Caco-2 (cell line): ENCODE results near the gene NGEF. TPM values are rescaled to one million over a fixed set of nuclear protein-coding genes. Genes with fewer than 3 reads are reported as not detected.

Experiments
- BruUV-seq: library from RNA; stranded (reverse); fragments of 400-500 nt; replicated peaks from 2 replicates; lab custom pipeline; 2021; lab: Mats Ljungman, UMichigan
- CTCF ChIA-PET: fragments of 300-600 bp; sonication (Branson Sonifier 250); formaldehyde crosslinking; loops from one replicate; lab custom pipeline; 2022; ENCODE audit warnings: antibody characterized with exemption; lab: Charles Lee
- POLR2A ChIA-PET: fragments of 300-600 bp; sonication (Branson Sonifier 250); formaldehyde crosslinking; loops from one replicate; lab custom pipeline; 2022; ENCODE audit warnings: antibody characterized with exemption; lab: Charles Lee
- DNase-seq, 2 experiments: peaks; one replicate each; pipeline versions ENCODE4 v3.0.0 to v3.0.0-alpha.2; 2020 to 2022
- H3K27me3 ChIP-seq: replicated peaks from 2 replicates; pipeline ENCODE4 v1.6.0; 2011; ENCODE audit warnings: low read length; ENCODE audit not compliant: control insufficient read depth, insufficient read depth
- H3K36me3 ChIP-seq: 2 replicates; pipeline ENCODE4 v1.5.1; 2011; ENCODE audit warnings: low read length; ENCODE audit not compliant: control insufficient read depth, insufficient read depth
- H3K4me1 ChIP-seq: fragments of 250-450 bp; sonication (Bioruptor Pico); 2 replicates; pipeline ENCODE4 v1.5.1; 2020; ENCODE audit warnings: mild to moderate bottlenecking
- H3K4me3 ChIP-seq: 2 replicates; pipeline ENCODE4 v1.5.1; 2011; ENCODE audit warnings: low read depth, mild to moderate bottlenecking, control low read depth, low read length
- H3K9me3 ChIP-seq: fragments of 250-450 bp; sonication (Bioruptor Pico); 2 replicates; pipeline ENCODE4 v1.5.1; 2020; ENCODE audit warnings: mild to moderate bottlenecking, moderate library complexity
- H3K27ac Mint-ChIP-seq: one replicate; pipeline ENCODE4 v1.8.0; 2022; ENCODE audit warnings: mixed read lengths; ENCODE audit not compliant: unreplicated experiment
- H3K27me3 Mint-ChIP-seq: one replicate; pipeline ENCODE4 v1.8.0; 2022; ENCODE audit warnings: mixed read lengths; ENCODE audit not compliant: insufficient read depth, unreplicated experiment
- H3K36me3 Mint-ChIP-seq: one replicate; pipeline ENCODE4 v1.8.0; 2022; ENCODE audit warnings: mild to moderate bottlenecking, mixed read lengths; ENCODE audit not compliant: insufficient read depth, unreplicated experiment
- H3K4me1 Mint-ChIP-seq: one replicate; pipeline ENCODE4 v1.8.0; 2022; ENCODE audit warnings: low read depth, mixed read lengths; ENCODE audit not compliant: unreplicated experiment
- H3K4me3 Mint-ChIP-seq: one replicate; pipeline ENCODE4 v1.8.0; 2022; ENCODE audit warnings: mild to moderate bottlenecking, moderate library complexity, mixed read lengths; ENCODE audit not compliant: unreplicated experiment
- H3K9me3 Mint-ChIP-seq: one replicate; pipeline ENCODE4 v1.8.0; 2022; ENCODE audit warnings: mixed read lengths; ENCODE audit not compliant: unreplicated experiment
- intact Hi-C: fragments of 100-400 bp; cut with micrococcal nuclease; formaldehyde crosslinking; loops from one replicate; pipeline ENCODE4 v1.10.0; 2022; ENCODE audit not compliant: unreplicated experiment
- total RNA-seq: library from RNA; stranded (reverse); gene quantifications from 2 replicates; pipeline ENCODE4 v1.2.3, GENCODE V29; 2022
- TF ChIP-seq, protein P1 (sequence below), 2 experiments: fragments of 200-600 bp in 1 of 2; IDR thresholded peaks; 1 replicate in 1 of 2; 2 replicates in 1 of 2; pipeline versions ENCODE4 v1.5.1 to v1.8.0; 2011 to 2022; ENCODE audit warnings: antibody characterized with exemption in 1 of 2, control low read depth in 1 of 2, inconsistent platforms in 1 of 2, low read depth in 1 of 2, low read length in 1 of 2, mild to moderate bottlenecking in 1 of 2, moderate library complexity in 1 of 2; ENCODE audit not compliant: insufficient read depth in 1 of 2, severe bottlenecking in 1 of 2, unreplicated experiment in 1 of 2

The NGEF gene
- total RNA-seq, 1 experiment from 2014 or later: 0.77 TPM

DNA sequence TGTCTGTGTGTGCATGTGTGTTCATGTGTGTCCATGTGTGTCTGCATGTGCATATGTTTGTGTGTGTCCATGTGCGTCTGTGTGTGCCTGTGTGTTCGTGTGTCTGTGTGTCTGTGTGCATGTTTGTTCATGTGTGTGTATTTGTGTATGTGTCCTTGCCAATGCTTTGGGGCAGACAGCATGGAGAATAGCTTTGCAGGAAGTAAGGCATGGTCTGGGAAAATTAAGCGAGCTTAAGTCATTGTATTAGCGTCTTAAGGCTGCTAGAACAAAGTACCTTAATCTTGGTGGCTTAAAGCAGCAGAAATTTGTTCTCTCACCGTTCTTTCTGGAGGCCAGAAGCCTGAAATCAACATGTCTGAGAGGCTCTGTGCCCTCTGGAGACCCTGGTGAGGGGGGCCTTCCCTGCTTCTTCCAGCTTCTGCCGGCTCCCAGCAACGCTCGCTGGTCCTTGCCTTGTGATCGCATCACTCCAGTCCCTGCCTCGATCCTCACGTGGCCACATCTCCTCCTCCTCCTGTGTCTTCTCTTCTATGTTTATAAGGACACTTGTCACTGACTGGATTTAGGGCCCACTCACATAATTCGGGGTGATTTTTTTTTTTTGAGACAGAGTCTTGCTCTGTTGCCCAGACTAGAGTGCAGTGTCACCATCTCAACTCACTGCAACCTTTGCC lies 23.2 kb upstream of the NGEF start:
- Mint-ChIP-seq H3K9me3 (no peaks in the 10 kb centered on the region), H3K4me3 (no peak overlapping the region), H3K4me1 (no peaks in the 10 kb centered on the region), H3K27me3 (no peaks in the 10 kb centered on the region), H3K36me3 (no peaks in the 10 kb centered on the region), H3K27ac (no peak overlapping the region)
- BruUV-seq: no TSS peak
- intact Hi-C loops: no loop called here
- no peaks in the 10 kb centered on the region for H3K9me3 ChIP-seq
- ChIA-PET POLR2A (no interaction called here), CTCF (no interaction called here)
- no peak for DNase-seq
- no peaks in the 10 kb centered on the region for H3K27me3 ChIP-seq
- H3K4me3 ChIP-seq: no peak overlapping the region
- H3K36me3 ChIP-seq: no peaks in the 10 kb centered on the region
- TF ChIP-seq, protein P1, sequence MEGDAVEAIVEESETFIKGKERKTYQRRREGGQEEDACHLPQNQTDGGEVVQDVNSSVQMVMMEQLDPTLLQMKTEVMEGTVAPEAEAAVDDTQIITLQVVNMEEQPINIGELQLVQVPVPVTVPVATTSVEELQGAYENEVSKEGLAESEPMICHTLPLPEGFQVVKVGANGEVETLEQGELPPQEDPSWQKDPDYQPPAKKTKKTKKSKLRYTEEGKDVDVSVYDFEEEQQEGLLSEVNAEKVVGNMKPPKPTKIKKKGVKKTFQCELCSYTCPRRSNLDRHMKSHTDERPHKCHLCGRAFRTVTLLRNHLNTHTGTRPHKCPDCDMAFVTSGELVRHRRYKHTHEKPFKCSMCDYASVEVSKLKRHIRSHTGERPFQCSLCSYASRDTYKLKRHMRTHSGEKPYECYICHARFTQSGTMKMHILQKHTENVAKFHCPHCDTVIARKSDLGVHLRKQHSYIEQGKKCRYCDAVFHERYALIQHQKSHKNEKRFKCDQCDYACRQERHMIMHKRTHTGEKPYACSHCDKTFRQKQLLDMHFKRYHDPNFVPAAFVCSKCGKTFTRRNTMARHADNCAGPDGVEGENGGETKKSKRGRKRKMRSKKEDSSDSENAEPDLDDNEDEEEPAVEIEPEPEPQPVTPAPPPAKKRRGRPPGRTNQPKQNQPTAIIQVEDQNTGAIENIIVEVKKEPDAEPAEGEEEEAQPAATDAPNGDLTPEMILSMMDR (IDR thresholded peaks at IDR 0.05; ENCODE audit: insufficient read depth in 1 of 2, low read depth in 1 of 2, low read length in 1 of 2, severe bottlenecking in 1 of 2, unreplicated experiment in 1 of 2): no peak
- H3K4me1 ChIP-seq: no peaks in the 10 kb centered on the region

DNA sequence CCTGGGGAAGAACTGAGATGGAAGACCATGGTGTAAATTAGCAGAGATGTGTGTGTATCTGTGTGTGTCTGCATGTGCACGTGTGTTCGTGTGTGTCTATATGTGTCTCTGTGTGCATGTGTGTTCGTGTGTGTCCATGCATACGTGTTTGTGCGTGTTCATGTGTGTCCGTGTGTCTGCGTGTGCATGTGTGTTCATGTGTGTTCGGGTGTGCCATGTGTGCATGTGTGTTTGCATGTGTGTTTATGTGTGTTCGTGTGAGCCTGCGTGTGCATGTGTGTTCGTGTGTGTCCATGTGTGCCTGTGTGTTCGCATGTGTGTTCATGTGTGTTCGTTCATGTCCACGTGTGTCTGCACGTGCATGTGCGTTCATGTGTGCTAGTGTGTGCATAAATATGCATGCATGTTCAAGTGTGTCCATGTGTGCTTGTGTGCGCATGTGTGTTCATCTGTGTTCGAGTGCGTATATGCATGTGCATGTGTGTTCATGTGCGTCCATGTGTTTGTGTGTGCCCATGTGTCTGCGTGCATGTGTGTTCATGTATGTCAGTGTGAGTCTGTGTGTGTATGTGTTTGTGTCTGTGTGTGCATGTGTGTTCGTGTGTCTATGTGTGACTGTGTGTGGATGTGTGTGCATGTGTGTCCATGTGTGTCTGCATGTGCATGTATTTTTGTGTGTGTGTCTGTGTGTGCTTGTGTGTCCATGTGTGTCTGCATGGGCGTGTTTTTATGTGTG lies 22.5 kb upstream of the NGEF start:
- Histone ChIP-seq H3K27me3 (no peaks in the 10 kb centered on the region), H3K4me3 (no peak overlapping the region), H3K9me3 (no peaks in the 10 kb centered on the region), H3K36me3 (no peaks in the 10 kb centered on the region), H3K4me1 (no peaks in the 10 kb centered on the region)
- no peak for DNase-seq
- Mint-ChIP-seq H3K27me3 (no peaks in the 10 kb centered on the region), H3K27ac (no peak overlapping the region), H3K4me3 (no peak overlapping the region), H3K9me3 (no peaks in the 10 kb centered on the region), H3K4me1 (no peaks in the 10 kb centered on the region), H3K36me3 (no peaks in the 10 kb centered on the region)
- BruUV-seq: no TSS peak
- TF ChIP-seq, protein P1 (IDR thresholded peaks at IDR 0.05; ENCODE audit: insufficient read depth in 1 of 2, low read depth in 1 of 2, low read length in 1 of 2, severe bottlenecking in 1 of 2, unreplicated experiment in 1 of 2): no peak
- POLR2A ChIA-PET: no interaction called here
- intact Hi-C loops: no loop called here
- CTCF ChIA-PET: no interaction called here

DNA sequence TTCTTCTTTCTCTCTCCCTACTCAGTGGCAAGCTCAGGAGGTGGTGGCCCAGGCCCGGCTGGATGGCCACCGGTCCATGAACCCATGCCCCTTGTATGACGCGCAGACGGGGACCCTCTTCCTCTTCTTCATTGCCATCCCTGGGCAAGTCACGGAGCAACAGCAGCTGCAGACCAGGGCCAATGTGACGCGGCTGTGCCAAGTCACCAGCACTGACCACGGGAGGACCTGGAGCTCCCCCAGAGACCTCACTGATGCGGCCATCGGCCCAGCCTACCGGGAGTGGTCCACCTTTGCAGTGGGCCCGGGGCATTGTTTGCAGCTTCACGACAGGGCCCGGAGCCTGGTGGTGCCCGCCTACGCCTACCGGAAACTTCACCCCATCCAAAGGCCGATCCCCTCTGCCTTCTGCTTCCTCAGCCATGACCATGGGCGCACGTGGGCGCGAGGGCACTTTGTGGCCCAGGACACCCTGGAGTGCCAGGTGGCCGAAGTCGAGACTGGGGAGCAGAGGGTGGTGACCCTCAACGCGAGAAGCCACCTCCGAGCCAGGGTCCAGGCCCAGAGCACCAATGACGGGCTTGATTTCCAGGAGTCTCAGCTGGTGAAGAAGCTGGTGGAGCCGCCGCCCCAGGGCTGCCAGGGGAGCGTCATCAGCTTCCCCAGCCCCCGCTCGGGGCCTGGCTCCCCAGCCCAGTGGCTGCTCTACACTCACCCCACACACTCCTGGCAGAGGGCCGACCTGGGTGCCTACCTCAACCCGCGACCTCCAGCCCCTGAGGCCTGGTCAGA lies 21.2 kb upstream of the NGEF start:
- POLR2A ChIA-PET: no interaction called here
- H3K27me3 Mint-ChIP-seq: no peaks in the 10 kb centered on the region
- H3K4me1 ChIP-seq: no peaks in the 10 kb centered on the region

More for the DNA sequence above, 21.2 kb upstream of the NGEF start:
- Mint-ChIP-seq H3K27ac (no peak overlapping the region), H3K9me3 (no peaks in the 10 kb centered on the region), H3K36me3 (no peaks in the 10 kb centered on the region), H3K4me3 (no peak overlapping the region), H3K4me1 (no peaks in the 10 kb centered on the region)
- no peaks in the 10 kb centered on the region for H3K27me3 ChIP-seq
- H3K9me3 ChIP-seq: no peaks in the 10 kb centered on the region
- CTCF ChIA-PET: no interaction called here
- no TSS peak for BruUV-seq
- TF ChIP-seq, protein P1 (IDR thresholded peaks at IDR 0.05; ENCODE audit: insufficient read depth in 1 of 2, low read depth in 1 of 2, low read length in 1 of 2, severe bottlenecking in 1 of 2, unreplicated experiment in 1 of 2): no peak
- DNase-seq: no peak
- H3K4me3 ChIP-seq: no peak overlapping the region
- H3K36me3 ChIP-seq: no peaks in the 10 kb centered on the region
- intact Hi-C loops: no loop called here
